Mucosa of stomach (tissue), 1 donor: ENCODE data around the gene C2CD3.

Experiments used
- H3K27me3 ChIP-seq: one replicate; pipeline ENCODE4 v1.7.0; 2013; ENCODE audit warnings: mild to moderate bottlenecking, low read length; ENCODE audit not compliant: control insufficient read depth, insufficient read depth
- H3K36me3 ChIP-seq: one replicate; pipeline ENCODE4 v1.7.0; 2013; ENCODE audit warnings: low read length; ENCODE audit not compliant: control insufficient read depth, insufficient read depth
- H3K4me1 ChIP-seq: one replicate; pipeline ENCODE4 v1.7.0; 2013; ENCODE audit warnings: mild to moderate bottlenecking, low read length; ENCODE audit not compliant: control insufficient read depth, insufficient read depth
- H3K4me3 ChIP-seq: one replicate; pipeline ENCODE4 v1.7.0; 2013; ENCODE audit warnings: low read length
- H3K9ac ChIP-seq: one replicate; pipeline ENCODE4 v1.7.0; 2013; ENCODE audit warnings: mild to moderate bottlenecking, low read length, moderate library complexity
- H3K9me3 ChIP-seq: one replicate; pipeline ENCODE4 v1.7.0; 2013; ENCODE audit warnings: mild to moderate bottlenecking, low read length, moderate library complexity; ENCODE audit not compliant: control insufficient read depth
- donor health status: Pancreatic carcinoma.

The C2CD3 gene

GRCh38 chr11:74185695-74186094 is 14.9 kb upstream of the C2CD3 start:
- Histone ChIP-seq H3K9me3 (no peaks in the 10 kb centered on the region), H3K4me1 (no peaks in the 10 kb centered on the region), H3K27me3 (no peaks in the 10 kb centered on the region), H3K36me3 (no peaks in the 10 kb centered on the region), H3K9ac (no peak overlapping the region), H3K4me3 (no peak overlapping the region)

DNA sequence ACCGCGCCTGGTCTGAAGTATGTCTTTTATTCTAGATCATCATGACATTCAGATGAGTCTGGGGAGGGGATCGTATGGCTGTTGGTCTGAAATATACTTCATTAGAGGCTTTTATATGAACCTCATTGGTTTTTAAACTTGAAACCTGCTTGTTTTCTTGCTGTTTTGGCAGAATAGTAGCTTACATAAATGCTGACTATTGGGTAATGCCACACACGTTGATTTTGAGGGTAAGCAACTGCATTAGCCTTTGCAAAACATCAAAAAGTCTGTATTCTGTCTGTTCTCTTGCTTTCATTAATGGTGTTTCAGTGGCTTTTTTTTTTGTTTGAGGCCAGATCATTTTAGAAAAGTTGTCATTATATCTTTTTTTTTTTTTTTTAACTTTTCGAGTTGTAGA is 14.5 kb upstream of the C2CD3 start:
- Histone ChIP-seq H3K9ac (no peak overlapping the region), H3K27me3 (no peaks in the 10 kb centered on the region), H3K4me1 (no peaks in the 10 kb centered on the region), H3K4me3 (no peak overlapping the region), H3K36me3 (no peaks in the 10 kb centered on the region), H3K9me3 (no peaks in the 10 kb centered on the region)

DNA sequence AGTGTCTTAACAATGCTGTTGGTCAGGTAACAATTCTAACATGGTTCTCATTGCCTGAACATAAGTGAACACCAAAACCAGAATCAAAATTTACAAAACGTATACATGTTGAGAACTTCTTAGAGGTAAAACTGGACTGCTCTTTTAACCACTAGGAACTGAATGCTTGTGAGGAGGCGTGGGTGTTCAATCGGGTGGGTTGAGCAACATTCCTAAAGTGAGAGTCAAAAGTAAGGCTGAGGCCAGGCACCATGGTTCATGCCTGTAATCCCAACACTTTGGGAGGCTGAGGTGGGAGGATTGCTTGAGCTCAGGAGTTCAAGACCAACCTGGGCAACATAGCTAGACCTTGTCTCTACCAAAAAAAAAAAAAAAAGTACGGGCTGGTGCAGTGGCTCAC is 11.8 kb upstream of the C2CD3 start:
- H3K9ac ChIP-seq: no peak overlapping the region
- H3K36me3 ChIP-seq: no peaks in the 10 kb centered on the region
- H3K4me3 ChIP-seq: no peak overlapping the region
- no peaks in the 10 kb centered on the region for H3K9me3 ChIP-seq
- H3K27me3 ChIP-seq: no peaks in the 10 kb centered on the region
- no peaks in the 10 kb centered on the region for H3K4me1 ChIP-seq

- Histone ChIP-seq H3K4me3 (no peak overlapping the region), H3K9me3 (no peaks in the 10 kb centered on the region), H3K36me3 (no peaks in the 10 kb centered on the region), H3K9ac (no peak overlapping the region), H3K27me3 (no peaks in the 10 kb centered on the region), H3K4me1 (no peaks in the 10 kb centered on the region)
These were observed 8.6 kb upstream of the C2CD3 start for GRCh38 chr11:74179234-74180052.

GRCh38 chr11:74175920-74176319 is 5.1 kb upstream of the C2CD3 start:
- Histone ChIP-seq H3K4me3 (no peak overlapping the region), H3K9ac (no peak overlapping the region), H3K36me3 (no peaks in the 10 kb centered on the region), H3K4me1 (peaks cover 11% of the 10 kb centered on the region), H3K9me3 (no peaks in the 10 kb centered on the region), H3K27me3 (no peaks in the 10 kb centered on the region)

- H3K9ac ChIP-seq: peak overlapping the region; percentile 86
- no peaks in the 10 kb centered on the region for H3K27me3 ChIP-seq
- peak overlapping the region; percentile 70 for H3K4me3 ChIP-seq
- no peaks in the 10 kb centered on the region for H3K9me3 ChIP-seq
- peaks cover 15% of the 10 kb centered on the region for H3K4me1 ChIP-seq
- no peaks in the 10 kb centered on the region for H3K36me3 ChIP-seq
These were observed 1.2 kb upstream of the C2CD3 start for GRCh38 chr11:74171997-74172396.

- no peaks in the 10 kb centered on the region for H3K27me3 ChIP-seq
- H3K4me1 ChIP-seq: peaks cover 15% of the 10 kb centered on the region
- peak overlapping the region; percentile 86 for H3K9ac ChIP-seq
- H3K36me3 ChIP-seq: no peaks in the 10 kb centered on the region
- H3K9me3 ChIP-seq: no peaks in the 10 kb centered on the region
- H3K4me3 ChIP-seq: peak overlapping the region; percentile 70
These were observed 797 bp upstream of the C2CD3 start for GRCh38 chr11:74171630-74171968.

- peaks cover 15% of the 10 kb centered on the region for H3K4me1 ChIP-seq
- no peaks in the 10 kb centered on the region for H3K27me3 ChIP-seq
- no peaks in the 10 kb centered on the region for H3K9me3 ChIP-seq
- H3K4me3 ChIP-seq: peak overlapping the region; percentile 16
- peak overlapping the region; percentile 69 for H3K9ac ChIP-seq
- no peaks in the 10 kb centered on the region for H3K36me3 ChIP-seq
These were observed 904 bp downstream of the C2CD3 start for GRCh38 chr11:74169738-74170458.

DNA sequence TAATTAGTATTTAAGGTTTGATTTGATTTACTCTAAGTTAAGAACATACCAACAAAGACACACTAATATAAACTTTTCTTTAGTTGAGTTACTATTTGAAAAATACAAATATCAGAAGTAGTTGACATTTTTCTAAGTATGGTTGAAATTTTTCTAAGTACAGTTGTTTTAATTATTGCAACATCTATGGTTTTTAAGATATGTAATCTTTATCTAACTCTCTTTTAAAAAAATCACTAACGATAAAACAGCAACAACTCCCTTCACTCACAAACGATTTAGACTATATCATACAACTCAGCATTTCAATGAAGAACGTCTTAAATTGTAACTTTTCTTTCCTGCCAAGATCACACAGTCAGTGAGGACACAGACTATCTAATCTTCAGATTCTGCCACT is 2.0 kb downstream of the C2CD3 start:
- Histone ChIP-seq H3K9me3 (no peaks in the 10 kb centered on the region), H3K27me3 (no peaks in the 10 kb centered on the region), H3K4me1 (peaks cover 15% of the 10 kb centered on the region)

DNA sequence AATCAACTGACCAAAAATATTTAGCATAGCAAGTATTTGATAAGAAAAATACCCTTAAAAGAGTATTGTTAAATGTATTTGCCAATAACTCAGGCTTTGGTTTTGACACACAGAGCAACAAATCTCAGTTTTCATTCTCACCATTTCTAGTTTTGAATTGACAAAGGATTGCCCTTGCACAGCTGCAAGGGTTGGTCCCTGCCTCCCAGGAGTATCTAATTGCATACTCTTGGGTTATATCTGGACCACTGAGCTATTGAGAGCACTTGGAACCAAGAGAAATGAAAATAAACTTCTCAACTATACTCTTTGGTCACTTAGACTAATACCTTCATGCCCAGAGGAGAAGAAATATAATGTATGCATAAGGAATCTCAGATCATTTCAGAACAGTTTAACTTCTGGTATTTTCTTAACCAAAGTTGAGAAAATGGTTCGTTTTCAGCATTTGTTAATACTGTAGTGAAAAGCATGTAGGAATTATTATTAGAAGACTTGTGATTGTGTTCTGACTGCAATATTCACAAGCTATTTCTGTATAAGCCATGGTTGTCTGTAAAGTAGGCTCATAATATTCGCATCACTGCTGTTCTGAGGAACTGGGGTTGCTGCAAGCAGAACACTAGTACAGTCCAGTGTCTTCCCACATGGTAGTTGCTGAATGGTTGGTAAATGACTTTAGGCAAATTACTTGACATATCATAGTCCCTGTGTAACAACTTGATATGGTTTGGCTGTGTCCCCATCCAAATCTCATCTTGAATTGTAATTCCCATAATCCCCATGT is 7.9 kb downstream of the C2CD3 start:
- H3K9me3 ChIP-seq: no peaks in the 10 kb centered on the region
- no peaks in the 10 kb centered on the region for H3K36me3 ChIP-seq
- no peaks in the 10 kb centered on the region for H3K27me3 ChIP-seq
- no peak overlapping the region for H3K4me3 ChIP-seq
- H3K4me1 ChIP-seq: no peaks in the 10 kb centered on the region
- H3K9ac ChIP-seq: no peak overlapping the region

More for the DNA sequence above, 2.0 kb downstream of the C2CD3 start:
- H3K9ac ChIP-seq: no peak overlapping the region
- H3K36me3 ChIP-seq: no peaks in the 10 kb centered on the region
- no peak overlapping the region for H3K4me3 ChIP-seq

DNA sequence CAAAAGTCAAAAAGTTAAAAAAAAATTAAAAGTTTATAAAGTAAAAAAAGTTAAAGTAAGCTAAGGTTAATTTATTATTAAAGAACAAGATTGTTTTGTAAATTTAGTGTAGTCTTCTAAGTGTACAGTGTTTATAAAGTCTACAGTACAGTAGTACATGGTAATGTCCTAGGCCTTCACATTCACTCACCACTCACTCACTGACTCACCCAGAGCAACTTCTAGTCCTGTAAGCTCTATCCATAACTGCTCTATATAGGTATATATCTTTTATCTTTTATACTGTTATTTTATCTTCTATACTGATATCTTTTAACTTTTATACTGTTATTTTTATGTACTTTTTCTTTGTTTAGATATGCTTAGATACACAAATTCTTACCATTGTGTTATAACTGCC is 11.2 kb downstream of the C2CD3 start:
- Histone ChIP-seq H3K27me3 (no peaks in the 10 kb centered on the region), H3K9me3 (no peaks in the 10 kb centered on the region), H3K36me3 (no peaks in the 10 kb centered on the region), H3K9ac (no peak overlapping the region), H3K4me3 (no peak overlapping the region), H3K4me1 (no peaks in the 10 kb centered on the region)

DNA sequence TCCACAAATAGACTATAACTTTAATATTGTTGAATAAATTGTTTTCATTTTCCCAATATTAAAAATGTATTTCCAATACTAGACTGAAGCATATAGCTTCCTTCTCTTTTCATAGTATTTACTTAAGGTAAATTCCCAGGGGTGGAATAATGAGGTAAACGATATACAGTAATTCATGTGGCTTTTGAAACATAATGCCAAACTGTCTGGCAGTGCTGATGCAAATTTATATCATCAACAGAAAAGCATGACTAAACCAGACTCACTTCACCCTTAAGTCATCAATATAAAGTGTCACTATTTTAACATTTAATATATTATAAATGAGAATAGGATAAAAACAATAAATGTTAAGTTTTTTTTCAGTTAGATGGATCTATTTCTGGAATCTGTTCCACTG is 13.6 kb downstream of the C2CD3 start:
- no peaks in the 10 kb centered on the region for H3K36me3 ChIP-seq
- H3K9me3 ChIP-seq: no peaks in the 10 kb centered on the region
- H3K9ac ChIP-seq: no peak overlapping the region
- no peaks in the 10 kb centered on the region for H3K4me1 ChIP-seq
- no peak overlapping the region for H3K4me3 ChIP-seq
- no peaks in the 10 kb centered on the region for H3K27me3 ChIP-seq
